Esophagus squamous epithelium (tissue), 4 donors: ENCODE measurements around the gene PTPN6.

Experiments
- POLR2A ChIP-seq, 4 donors: fragments of 450-650 bp; IDR thresholded peaks; one replicate each; pipeline ENCODE4 v1.6.1; 2017; ENCODE audit warnings: antibody characterized with exemption in 4 of 4, mild to moderate bottlenecking in 4 of 4, moderate library complexity in 3 of 4
- TF ChIP-seq, protein P1 (sequence below), 6 experiments: fragments of 450-650 bp in 4 of 6; fragments of 200-600 bp in 2 of 6; sonication (generic) in 2 of 6; IDR thresholded peaks; one replicate each; pipeline ENCODE4 v1.5.1; 2016 to 2019; ENCODE audit warnings: antibody characterized with exemption in 6 of 6, mild to moderate bottlenecking in 4 of 6, moderate library complexity in 4 of 6

DNA sequence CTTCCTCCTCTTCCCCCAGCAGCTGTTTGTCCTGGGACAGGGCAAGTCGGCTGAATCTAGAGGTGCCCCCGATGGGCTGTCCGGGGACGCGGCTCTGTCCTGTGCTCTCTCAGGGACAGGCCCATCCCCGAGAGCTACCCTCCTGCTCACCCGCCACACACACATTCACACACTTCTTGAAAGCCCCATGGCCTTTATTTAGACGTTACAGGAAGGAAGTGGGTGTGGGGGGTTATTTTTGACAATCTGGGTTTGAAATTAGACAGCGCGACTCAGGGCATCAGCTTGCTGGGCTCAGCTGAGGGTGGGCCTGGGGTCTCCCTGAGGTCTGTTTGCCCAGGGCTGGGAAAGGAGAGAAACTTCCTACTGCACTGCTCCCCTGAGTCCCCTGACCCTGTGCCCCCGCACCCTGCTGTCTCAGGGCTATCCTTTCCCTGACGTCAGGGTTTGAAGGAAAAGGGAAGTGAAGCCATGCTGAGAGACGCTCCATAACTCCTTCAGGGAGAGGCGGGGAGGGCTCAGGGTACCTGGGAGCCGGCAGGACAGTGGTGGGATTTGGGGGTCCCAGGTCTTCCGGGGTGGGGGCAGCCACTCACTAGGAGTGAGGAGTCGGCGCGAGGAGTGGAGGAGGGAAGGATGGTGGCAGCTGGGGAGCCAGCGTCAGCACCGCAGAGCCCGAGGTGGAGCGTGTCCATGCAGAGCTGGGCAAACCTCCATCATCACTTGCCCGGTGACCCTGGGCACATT lies 8.1 kb downstream of the PTPN6 start:
- TF ChIP-seq POLR2A (IDR thresholded peaks at IDR 0.05): peak in 1 of 4 donors; percentile 62
- TF ChIP-seq, protein P1, sequence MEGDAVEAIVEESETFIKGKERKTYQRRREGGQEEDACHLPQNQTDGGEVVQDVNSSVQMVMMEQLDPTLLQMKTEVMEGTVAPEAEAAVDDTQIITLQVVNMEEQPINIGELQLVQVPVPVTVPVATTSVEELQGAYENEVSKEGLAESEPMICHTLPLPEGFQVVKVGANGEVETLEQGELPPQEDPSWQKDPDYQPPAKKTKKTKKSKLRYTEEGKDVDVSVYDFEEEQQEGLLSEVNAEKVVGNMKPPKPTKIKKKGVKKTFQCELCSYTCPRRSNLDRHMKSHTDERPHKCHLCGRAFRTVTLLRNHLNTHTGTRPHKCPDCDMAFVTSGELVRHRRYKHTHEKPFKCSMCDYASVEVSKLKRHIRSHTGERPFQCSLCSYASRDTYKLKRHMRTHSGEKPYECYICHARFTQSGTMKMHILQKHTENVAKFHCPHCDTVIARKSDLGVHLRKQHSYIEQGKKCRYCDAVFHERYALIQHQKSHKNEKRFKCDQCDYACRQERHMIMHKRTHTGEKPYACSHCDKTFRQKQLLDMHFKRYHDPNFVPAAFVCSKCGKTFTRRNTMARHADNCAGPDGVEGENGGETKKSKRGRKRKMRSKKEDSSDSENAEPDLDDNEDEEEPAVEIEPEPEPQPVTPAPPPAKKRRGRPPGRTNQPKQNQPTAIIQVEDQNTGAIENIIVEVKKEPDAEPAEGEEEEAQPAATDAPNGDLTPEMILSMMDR (IDR thresholded peaks at IDR 0.05): no peak
